Body of pancreas (tissue), 4 donors: ENCODE data around the gene TARP.

Source experiments
- CTCF ChIP-seq, 7 experiments: fragments of 450-650 bp in 4 of 7; fragments of 200-600 bp in 3 of 7; sonication (generic) in 3 of 7; IDR thresholded peaks; one replicate each; pipeline ENCODE4 v1.5.1; 2016 to 2019; ENCODE audit warnings: antibody characterized with exemption in 7 of 7
- POLR2A ChIP-seq, 3 donors: fragments of 450-650 bp; IDR thresholded peaks; one replicate each; pipeline ENCODE4 v1.6.1; 2016; ENCODE audit warnings: antibody characterized with exemption in 3 of 3, mild to moderate bottlenecking in 2 of 3

DNA sequence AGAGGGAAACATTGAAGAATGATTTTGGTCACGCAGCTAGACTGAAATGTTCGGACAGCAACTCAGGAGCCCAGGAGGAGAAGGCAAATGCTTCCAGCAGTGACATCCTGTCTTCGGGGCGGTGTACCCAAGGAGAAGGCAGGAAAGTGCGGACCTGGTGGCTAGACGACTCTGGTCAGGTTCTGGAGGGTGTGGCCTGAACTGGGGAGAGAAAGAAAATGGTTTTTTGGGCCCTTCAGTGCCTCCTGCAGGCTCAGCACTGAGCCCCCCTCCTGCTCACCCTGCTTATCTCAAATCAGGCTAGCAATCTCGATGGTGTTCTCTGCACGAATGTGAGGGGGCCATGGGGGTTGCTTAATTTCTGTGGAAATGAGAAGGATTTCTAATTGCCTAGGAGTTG lies 26.7 kb upstream of the TARP start:
- TF ChIP-seq CTCF (IDR thresholded peaks at IDR 0.05): no peak
- no peak for TF ChIP-seq POLR2A (IDR thresholded peaks at IDR 0.05)
